ENCODE data around the gene TMEM269.
A peak's percentile ranks its signal among the peaks of the same experiment; 100 is the strongest.
"Not testable (repeated sequence)": the region's sequence is repeated elsewhere in the genome, so short reads cannot be mapped to it uniquely, and the experiment has no call there.

The TMEM269 gene

GRCh38 chr1:42777852-42778251 is 6.9 kb upstream of the TMEM269 start:
- peak; percentile 73 for DNase-seq

GRCh38 chr1:42779725-42780124 is 5.1 kb upstream of the TMEM269 start:
- no peak for DNase-seq

- no peak for DNase-seq
Observed at GRCh38 chr1:42780176-42780575, 4.6 kb upstream of the TMEM269 start.

GRCh38 chr1:42783092-42783491 is 1.7 kb upstream of the TMEM269 start:
- DNase-seq, result no peak

- DNase-seq, result no peak
Observed at GRCh38 chr1:42784547-42784945, 245 bp upstream of the TMEM269 start.

- no peak for DNase-seq
Observed at GRCh38 chr1:42786097-42786496, 1.3 kb downstream of the TMEM269 start.

GRCh38 chr1:42788021-42788420 is 3.2 kb downstream of the TMEM269 start:
- no peak for DNase-seq

GRCh38 chr1:42793824-42794223 is 9.0 kb downstream of the TMEM269 start:
- no peak for DNase-seq

GRCh38 chr1:42797414-42797813 is 12.6 kb downstream of the TMEM269 start:
- DNase-seq, result no peak

GRCh38 chr1:42797979-42798378 is 13.2 kb downstream of the TMEM269 start:
- no peak for DNase-seq

- no peak for DNase-seq
Observed at GRCh38 chr1:42801832-42802473, 17.2 kb downstream of the TMEM269 start.

- DNase-seq, result no peak
Observed at GRCh38 chr1:42806171-42806570, 21.4 kb downstream of the TMEM269 start.

GRCh38 chr1:42806593-42806992 is 21.8 kb downstream of the TMEM269 start:
- DNase-seq, result no peak

GRCh38 chr1:42807056-42807668 is 22.4 kb downstream of the TMEM269 start:
- no peak for DNase-seq

- not testable (repeated sequence) for DNase-seq
Observed at GRCh38 chr1:42814815-42815214, 30.0 kb downstream of the TMEM269 start.

- peak; percentile 31 for DNase-seq
Observed at GRCh38 chr1:42815941-42816584, 31.3 kb downstream of the TMEM269 start.

- peak; percentile 86 for DNase-seq
Observed at GRCh38 chr1:42816585-42817439, 32.0 kb downstream of the TMEM269 start, which contains the start of the genes ERMAP and SVBP. Gene ERMAP (plus strand): TSS chr1:42817122. CDS start chr1:42830449, 13,327 bp downstream. Gene SVBP (minus strand): TSS chr1:42817397. CDS start chr1:42816544, 853 bp downstream.

GRCh38 chr1:42817440-42817767 is 32.6 kb downstream of the TMEM269 start:
- DNase-seq, result no peak

GRCh38 chr1:42817976-42818375 is 33.2 kb downstream of the TMEM269 start:
- DNase-seq, result no peak

GRCh38 chr1:42820813-42821212 is 36.0 kb downstream of the TMEM269 start:
- no peak for DNase-seq

GRCh38 chr1:42821690-42822089 is 36.9 kb downstream of the TMEM269 start:
- no peak for DNase-seq

GRCh38 chr1:42822800-42823392 is 38.1 kb downstream of the TMEM269 start:
- DNase-seq, result peak; percentile 66

- no peak for DNase-seq
Observed at GRCh38 chr1:42824481-42825035, 39.8 kb downstream of the TMEM269 start.
